Urinary bladder (tissue), 4 donors: Measurements from ENCODE around the gene ASAH2. TPM values are rescaled to one million over a fixed set of nuclear protein-coding genes. Genes with fewer than 3 reads are reported as not detected.

ENCODE experiments used
- DNase-seq: peaks from one replicate; pipeline ENCODE4 v3.0.0-alpha.2; 2015; ENCODE audit errors: extremely low spot score
- H3K27ac ChIP-seq: one replicate; pipeline ENCODE4 v1.5.1; 2013; ENCODE audit warnings: low read depth, mild to moderate bottlenecking, moderate library complexity
- H3K36me3 ChIP-seq: one replicate; pipeline ENCODE4 v1.6.1; 2013; ENCODE audit warnings: mild to moderate bottlenecking, moderate library complexity; ENCODE audit not compliant: insufficient read depth
- H3K4me1 ChIP-seq: one replicate; pipeline ENCODE4 v1.6.1; 2013; ENCODE audit warnings: mild to moderate bottlenecking, moderate library complexity; ENCODE audit not compliant: insufficient read depth
- H3K4me3 ChIP-seq: one replicate; pipeline ENCODE4 v1.5.1; 2013; ENCODE audit warnings: low read depth, low read length
- polyA plus RNA-seq: library from polyadenylated mRNA; stranded (reverse); fragments of 200-250 nt; gene quantifications from one replicate; pipeline ENCODE4 v1.2.3, GENCODE V29; 2013
- total RNA-seq: library from RNA; depleted of rRNA; stranded (reverse); fragments of >200 nt; gene quantifications from one replicate; pipeline ENCODE4 v1.2.3, GENCODE V29; 2014
- donor health status: healthy with polysubstance abuse.
- donor health status: healthy.

Gene ASAH2
- total and polyA plus RNA-seq, 2 donors = 0.85 to 1.1 TPM

- H3K27ac ChIP-seq = no peak overlapping the region
- H3K4me1 ChIP-seq = no peaks in the 10 kb centered on the region
- no peak overlapping the region for H3K4me3 ChIP-seq
- no peaks in the 10 kb centered on the region for H3K36me3 ChIP-seq
- DNase-seq = no peak
These were observed 40.4 kb downstream of the ASAH2 start for GRCh38 chr10:50210876-50211275.

Other genes starting within 250 kb of the ASAH2 start
- gene WASHC2A, start 183.6 kb downstream of the ASAH2 start, total RNA-seq = 41.4 TPM
- 32.1 TPM for gene WASHC2A, start 183.6 kb downstream of the ASAH2 start, polyA plus RNA-seq